Measurements from ENCODE around the gene GRK3. TPM values are rescaled to one million over a fixed set of nuclear protein-coding genes. Genes with fewer than 3 reads are reported as not detected.

Gene GRK3
- total and polyA plus RNA-seq, 7 donors = 1.2 to 9.6 (median 7.2) TPM

GRCh38 chr22:25673713-25674112 lies 109.2 kb downstream of the GRK3 start:
- Histone ChIP-seq H3K4me3 (no peak overlapping the region), H3K36me3 (peaks cover 0 to 3% (median 0%) of the 10 kb centered on the region in 4 donors), H3K27me3 (no peaks in the 10 kb centered on the region), H3K4me1 (peaks cover 0 to under 1% (median 0%) of the 10 kb centered on the region in 4 donors), H3K27ac (no peak overlapping the region), H3K9me3 (no peaks in the 10 kb centered on the region)
- TF ChIP-seq POLR2A (IDR thresholded peaks at IDR 0.05) (no peak), POLR2AphosphoS5 (IDR thresholded peaks at IDR 0.05) (no peak), EP300 (IDR thresholded peaks at IDR 0.05) (no peak), CTCF (IDR thresholded peaks at IDR 0.05) (no peak)
- no peak for DNase-seq
- 93 to 97% methylated on average over 5 of the region's 5 CpGs for WGBS, 2 donors
- intact Hi-C loops (cut with DNase I) = loop anchor here (10.0 kb wide), 1 partner anchor 59 kb away; no protein-coding TSS in a partner anchor

GRCh38 chr22:25677631-25678030 lies 113.2 kb downstream of the GRK3 start:
- no peak overlapping the region for H3K27ac ChIP-seq
- no peak for DNase-seq
- H3K27me3 ChIP-seq = no peaks in the 10 kb centered on the region
- H3K9me3 ChIP-seq = no peaks in the 10 kb centered on the region
- no peaks in the 10 kb centered on the region for H3K4me1 ChIP-seq
- TF ChIP-seq POLR2A (IDR thresholded peaks at IDR 0.05) (no peak), CTCF (IDR thresholded peaks at IDR 0.05) (no peak), POLR2AphosphoS5 (IDR thresholded peaks at IDR 0.05) (no peak), EP300 (IDR thresholded peaks at IDR 0.05) (no peak)
- peaks cover 0 to 4% (median 0%) of the 10 kb centered on the region in 4 donors for H3K36me3 ChIP-seq
- WGBS, 2 donors = 87 to 89% methylated on average over 4 of the region's 4 CpGs
- H3K4me3 ChIP-seq = no peak overlapping the region
- intact Hi-C loops (cut with DNase I) = loop anchor here (10.0 kb wide), 1 partner anchor 63 kb away; no protein-coding TSS in a partner anchor

GRCh38 chr22:25680051-25680450 lies 115.6 kb downstream of the GRK3 start:
- Histone ChIP-seq H3K27ac (no peak overlapping the region), H3K9me3 (no peaks in the 10 kb centered on the region), H3K27me3 (no peaks in the 10 kb centered on the region), H3K4me3 (no peak overlapping the region), H3K36me3 (peaks cover 0 to 4% (median 0%) of the 10 kb centered on the region in 4 donors), H3K4me1 (no peaks in the 10 kb centered on the region)
- DNase-seq = no peak
- 66 to 72% methylated on average over 2 of the region's 2 CpGs for WGBS, 2 donors
- intact Hi-C loops (cut with DNase I) = no loop called here
- no peak for TF ChIP-seq CTCF (IDR thresholded peaks at IDR 0.05)
- no peak for TF ChIP-seq EP300 (IDR thresholded peaks at IDR 0.05)
- TF ChIP-seq POLR2A (IDR thresholded peaks at IDR 0.05) = no peak
- no peak for TF ChIP-seq POLR2AphosphoS5 (IDR thresholded peaks at IDR 0.05)

- Histone ChIP-seq H3K27ac (no peak overlapping the region), H3K4me3 (no peak overlapping the region), H3K4me1 (peaks cover 0 to 3% (median 0%) of the 10 kb centered on the region in 4 donors), H3K27me3 (no peaks in the 10 kb centered on the region), H3K9me3 (no peaks in the 10 kb centered on the region), H3K36me3 (peaks cover 0 to 4% (median 0%) of the 10 kb centered on the region in 4 donors)
- DNase-seq = no peak
- no peak for TF ChIP-seq EP300 (IDR thresholded peaks at IDR 0.05)
- no peak for TF ChIP-seq POLR2A (IDR thresholded peaks at IDR 0.05)
- TF ChIP-seq CTCF (IDR thresholded peaks at IDR 0.05) = no peak
- no peak for TF ChIP-seq POLR2AphosphoS5 (IDR thresholded peaks at IDR 0.05)
- WGBS, 2 donors = 91 to 93% methylated on average over 6 of the region's 6 CpGs
- intact Hi-C loops (cut with DNase I) = no loop called here
These were observed 116.5 kb downstream of the GRK3 start for GRCh38 chr22:25680956-25681355.

GRCh38 chr22:25682109-25682508 lies 117.6 kb downstream of the GRK3 start:
- H3K4me3 ChIP-seq = no peak overlapping the region
- intact Hi-C loops (cut with DNase I) = no loop called here
- H3K27me3 ChIP-seq = no peaks in the 10 kb centered on the region
- no peak for DNase-seq
- 80 to 91% methylated on average over 3 of the region's 3 CpGs for WGBS, 2 donors
- TF ChIP-seq CTCF (IDR thresholded peaks at IDR 0.05) = no peak
- no peak for TF ChIP-seq POLR2A (IDR thresholded peaks at IDR 0.05)
- TF ChIP-seq POLR2AphosphoS5 (IDR thresholded peaks at IDR 0.05) = no peak
- TF ChIP-seq EP300 (IDR thresholded peaks at IDR 0.05) = no peak
- H3K9me3 ChIP-seq = no peaks in the 10 kb centered on the region
- H3K4me1 ChIP-seq = peaks cover 0 to 3% (median 0%) of the 10 kb centered on the region in 4 donors
- H3K36me3 ChIP-seq = peaks cover 0 to 4% (median 0%) of the 10 kb centered on the region in 4 donors
- no peak overlapping the region for H3K27ac ChIP-seq
